HCT116 (cell line): ENCODE data around the gene CCDC57. TPM values are rescaled to one million over a fixed set of nuclear protein-coding genes. Genes with fewer than 3 reads are reported as not detected.

ENCODE experiments used
- ATAC-seq: fragments of 200-7000 bp; cut with Tn5 transposase; 2 replicates; pipeline ENCODE4 v1.9.1; 2020; ENCODE audit warnings: mild to moderate bottlenecking, moderate library complexity
- BruUV-seq: library from RNA; stranded (reverse); fragments of 400-500 nt; replicated peaks from 2 replicates; lab custom pipeline; 2021; lab: Mats Ljungman, UMichigan
- CTCF ChIA-PET: fragments of 300-600 bp; sonication (Branson Sonifier 250); formaldehyde crosslinking; loops from one replicate; lab custom pipeline; 2021; ENCODE audit warnings: antibody characterized with exemption; lab: Charles Lee
- POLR2A ChIA-PET: fragments of 300-600, 350-600 bp; sonication (Branson Sonifier 250); formaldehyde crosslinking; loops from one replicate; lab custom pipeline; 2021; ENCODE audit warnings: antibody characterized with exemption; lab: Charles Lee
- RAD21 ChIA-PET, 2 experiments: fragments of 300-600 bp; sonication (Branson Sonifier 250); formaldehyde crosslinking; loops; one replicate each; lab custom pipeline; 2023; ENCODE audit warnings: low total read pairs in 2 of 2; ENCODE audit not compliant: uncharacterized antibody in 2 of 2, unreplicated experiment in 2 of 2, low non-redundant PET in 1 of 2; lab: Charles Lee
- DNase-seq: peaks from one replicate; pipeline ENCODE4 v3.0.0-alpha.2; 2010; ENCODE audit warnings: low read depth, low spot score
- H2AFZ ChIP-seq: fragments of 200-600 bp; shearing (Covaris generic), sonication (generic); 2 replicates; pipeline ENCODE4 v1.6.1; 2017; ENCODE audit warnings: low read depth, mixed run types, mixed read lengths, antibody characterized with exemption, low read length; ENCODE audit not compliant: poor library complexity, severe bottlenecking
- H3K27ac ChIP-seq: 2 replicates; pipeline ENCODE4 v1.5.1; 2012; ENCODE audit warnings: low read depth, low read length
- H3K27me3 ChIP-seq: fragments of 200-600 bp; sonication (generic); 2 replicates; pipeline ENCODE4 v1.6.1; 2016; ENCODE audit warnings: mixed run types, low read length, mixed read lengths; ENCODE audit not compliant: insufficient read depth
- H3K36me3 ChIP-seq, 2 experiments: fragments of 200-500 bp in 1 of 2; fragments of 200-600 bp in 1 of 2; sonication (Bioruptor generic) in 1 of 2; sonication (generic) in 1 of 2; 2 replicates each; pipeline versions ENCODE4 v1.5.1 to v1.6.1; 2014 to 2016; ENCODE audit warnings: low read length in 2 of 2, inconsistent platforms in 1 of 2, mixed read lengths in 1 of 2, mixed run types in 1 of 2; ENCODE audit not compliant: insufficient read depth in 2 of 2, control insufficient read depth in 1 of 2
- H3K4me1 ChIP-seq, 2 experiments: fragments of 200-600 bp in 1 of 2; sonication (generic) in 1 of 2; 2 replicates each; pipeline versions ENCODE4 v1.5.1 to v1.6.1; 2012 to 2017; ENCODE audit warnings: low read length in 2 of 2, inconsistent platforms in 1 of 2, mild to moderate bottlenecking in 1 of 2, mixed read lengths in 1 of 2, mixed run types in 1 of 2, moderate library complexity in 1 of 2; ENCODE audit not compliant: insufficient read depth in 2 of 2, control insufficient read depth in 1 of 2
- H3K4me2 ChIP-seq: fragments of 200-600 bp; sonication (generic); 2 replicates; pipeline ENCODE4 v1.6.1; 2017; ENCODE audit warnings: mixed run types, low read length, mixed read lengths
- H3K4me3 ChIP-seq, 2 experiments: fragments of 200-600 bp in 1 of 2; sonication (generic) in 1 of 2; replicated peaks in 1 of 2; 2 replicates each; pipeline ENCODE4 v1.5.1; 2011 to 2016; ENCODE audit warnings: low read length in 2 of 2, control low read depth in 1 of 2, low read depth in 1 of 2, mild to moderate bottlenecking in 1 of 2, mixed read lengths in 1 of 2, mixed run types in 1 of 2
- H3K79me2 ChIP-seq: fragments of 200-600 bp; sonication (generic); 2 replicates; pipeline ENCODE4 v1.6.1; 2017; ENCODE audit warnings: mild to moderate bottlenecking, mixed run types, low read length, moderate library complexity, mixed read lengths; ENCODE audit not compliant: insufficient read depth
- H3K9ac ChIP-seq: fragments of 200-600 bp; sonication (generic); 2 replicates; pipeline ENCODE4 v1.6.1; 2016; ENCODE audit warnings: low read length, mixed read lengths
- H3K9me2 ChIP-seq: fragments of 200-600 bp; sonication (generic), shearing (Covaris generic); 2 replicates; pipeline ENCODE4 v1.6.1; 2017; ENCODE audit warnings: mixed run types, mild to moderate bottlenecking, moderate library complexity; ENCODE audit not compliant: insufficient read depth
- H3K9me3 ChIP-seq, 2 experiments: fragments of 200-500 bp in 1 of 2; fragments of 200-600 bp in 1 of 2; sonication (Bioruptor generic) in 1 of 2; sonication (generic) in 1 of 2; 2 replicates each; pipeline ENCODE4 v1.6.1; 2014 to 2017; ENCODE audit warnings: low read length in 2 of 2, mixed read lengths in 2 of 2, inconsistent platforms in 1 of 2, low read depth in 1 of 2, mild to moderate bottlenecking in 1 of 2, mixed run types in 1 of 2, moderate library complexity in 1 of 2; ENCODE audit not compliant: control insufficient read depth in 1 of 2, insufficient read depth in 1 of 2
- H4K20me1 ChIP-seq: fragments of 200-600 bp; sonication (generic), shearing (Covaris generic); 2 replicates; pipeline ENCODE4 v1.6.1; 2017; ENCODE audit warnings: mixed run types, mild to moderate bottlenecking, moderate library complexity; ENCODE audit not compliant: insufficient read depth
- CBX3 ChIP-seq: IDR thresholded peaks from 2 replicates; pipeline ENCODE4 v1.6.1; 2012; ENCODE audit warnings: low read depth
- FOSL1 ChIP-seq: IDR thresholded peaks from 2 replicates; pipeline ENCODE4 v1.6.1; 2012; ENCODE audit warnings: low read depth
- POLR2A ChIP-seq: IDR thresholded peaks from 2 replicates; pipeline ENCODE4 v1.7.0; 2011; ENCODE audit warnings: borderline replicate concordance; ENCODE audit not compliant: insufficient read depth, insufficient read length; ENCODE audit errors: extremely low read depth
- POLR2AphosphoS5 ChIP-seq: IDR thresholded peaks from 2 replicates; pipeline ENCODE4 v1.6.1; 2011; ENCODE audit warnings: mild to moderate bottlenecking, low read depth, low read length, moderate library complexity
- SIN3A ChIP-seq: IDR thresholded peaks from 2 replicates; pipeline ENCODE4 v1.6.1; 2012; ENCODE audit warnings: low read depth
- SP1 ChIP-seq: IDR thresholded peaks from 2 replicates; pipeline ENCODE4 v1.6.1; 2012; ENCODE audit warnings: low read depth
- TCF7L2 ChIP-seq: IDR thresholded peaks from 2 replicates; pipeline ENCODE4 v1.7.0; 2011; ENCODE audit warnings: borderline replicate concordance, inconsistent platforms; ENCODE audit not compliant: insufficient read depth, insufficient read length; ENCODE audit errors: extremely low read depth
- YY1 ChIP-seq: IDR thresholded peaks from 2 replicates; pipeline ENCODE4 v1.6.1; 2011; ENCODE audit warnings: low read length, low read depth, moderate library complexity, mild to moderate bottlenecking; ENCODE audit not compliant: insufficient replicate concordance; ENCODE audit errors: extremely low read depth
- ZBTB33 ChIP-seq: IDR thresholded peaks from 2 replicates; pipeline ENCODE4 v1.6.1; 2011; ENCODE audit warnings: mild to moderate bottlenecking, low read length, moderate library complexity; ENCODE audit not compliant: insufficient replicate concordance; ENCODE audit errors: extremely low read depth
- ZNF274 ChIP-seq: fragments of 200-500 bp; sonication (Bioruptor generic); IDR thresholded peaks from 2 replicates; pipeline ENCODE4 v1.6.1; 2014; ENCODE audit warnings: mild to moderate bottlenecking, low read depth, low read length, inconsistent platforms
- intact Hi-C: fragments of 100-400 bp; cut with micrococcal nuclease; formaldehyde crosslinking; loops from 2 replicates; pipeline ENCODE4 v1.10.0; 2022
- total RNA-seq: library from RNA; stranded (reverse); gene quantifications from one replicate; pipeline ENCODE4 v1.2.1, GENCODE V29; 2021; ENCODE audit not compliant: unreplicated experiment

The CCDC57 gene
- total RNA-seq, 1 experiment from 2014 or later, result 143 TPM

- ATAC-seq (no peak), DNase-seq (no peak)
- H3K27me3 ChIP-seq, result no peaks in the 10 kb centered on the region
- H3K36me3 ChIP-seq, result peaks cover 5 to 27% of the 10 kb centered on the region in 2 experiments; a peak in 3 of 4 replicates
- no peak overlapping the region for H3K27ac ChIP-seq
- no peak overlapping the region for H2AFZ ChIP-seq
- CTCF ChIA-PET, result no interaction called here
- H3K9me2 ChIP-seq, result no peaks in the 10 kb centered on the region
- no peaks in the 10 kb centered on the region for H3K9me3 ChIP-seq
- RAD21 ChIA-PET, result no interaction called here
- H3K4me1 ChIP-seq, result peaks cover 13 to 17% of the 10 kb centered on the region in 2 experiments
- H3K9ac ChIP-seq, result no peak overlapping the region
- H3K4me2 ChIP-seq, result no peak overlapping the region
- no TSS peak for BruUV-seq
- POLR2A ChIA-PET, result no interaction called here
- TF ChIP-seq ZNF274, result no peak
- intact Hi-C loops, result no loop called here
- H4K20me1 ChIP-seq, result no peaks in the 10 kb centered on the region
- H3K4me3 ChIP-seq, result no peak overlapping the region
- H3K79me2 ChIP-seq, result no peaks in the 10 kb centered on the region
These were observed 51.4 kb downstream of the CCDC57 start for GRCh38 chr17:82161216-82161615.

- no peak overlapping the region for H2AFZ ChIP-seq
- TF ChIP-seq YY1, result peak; percentile 29
- TF ChIP-seq POLR2A, result no peak
- TF ChIP-seq ZBTB33, result no peak
- no peak; the same call in 1 of the 2 replicates for TF ChIP-seq SIN3A
- no peak; the same call in none of the 2 replicates for TF ChIP-seq SP1
- TF ChIP-seq FOSL1, result peak; percentile 94
- no peak for TF ChIP-seq CBX3
- TF ChIP-seq TCF7L2, result peak; percentile 87
- TF ChIP-seq POLR2AphosphoS5, result peak; percentile 39; the same call in 1 of the 2 replicates
- TF ChIP-seq, all 23 proteins: peak for 4
These were observed 52.6 kb downstream of the CCDC57 start for GRCh38 chr17:82160075-82160474.

More at GRCh38 chr17:82160075-82160474, 52.6 kb downstream of the CCDC57 start:
- ATAC-seq, result peak; percentile 83
- H3K4me1 ChIP-seq, result peaks cover 13 to 17% of the 10 kb centered on the region in 2 experiments
- peak; percentile 84 for DNase-seq
- peak overlapping the region; percentile 1; the same call in 1 of the 2 replicates for H3K27ac ChIP-seq
- no peaks in the 10 kb centered on the region for H3K79me2 ChIP-seq
- no peaks in the 10 kb centered on the region for H3K9me3 ChIP-seq
- ChIA-PET CTCF (no interaction called here), RAD21 (no interaction called here), POLR2A (interaction anchor here (0.7 kb wide), 1 partner anchor 290 kb away, joined by 4 read pairs; no protein-coding TSS in a partner anchor)
- H3K4me3 ChIP-seq, result no peak overlapping the region
- intact Hi-C loops, result no loop called here
- H3K4me2 ChIP-seq, result peak overlapping the region; percentile 3
- no peaks in the 10 kb centered on the region for H3K27me3 ChIP-seq
- H3K9ac ChIP-seq, result no peak overlapping the region
- H3K9me2 ChIP-seq, result no peaks in the 10 kb centered on the region
- peaks cover 2 to 27% of the 10 kb centered on the region in 2 experiments; a peak in 3 of 4 replicates for H3K36me3 ChIP-seq
- no peaks in the 10 kb centered on the region for H4K20me1 ChIP-seq
- BruUV-seq, result no TSS peak
